ENCODE results near the gene WDR18.

GRCh38 chr19:991932-992669, 8.0 kb downstream of the WDR18 start:
- TF ChIP-seq CTCF (IDR thresholded peaks at IDR 0.05; ENCODE audit: low read depth, low read length) (no peak), POLR2A (IDR thresholded peaks at IDR 0.05; ENCODE audit: extremely low read depth, insufficient read length) (no peak), MYC (IDR thresholded peaks at IDR 0.05; ENCODE audit: low read depth, low read length) (no peak), MAX (IDR thresholded peaks at IDR 0.05; ENCODE audit: low read depth, low read length) (no peak)
